ENCODE data around the gene CAPN13.
"Not testable (repeated sequence)": the region's sequence is repeated elsewhere in the genome, so short reads cannot be mapped to it uniquely, and the experiment has no call there.

The CAPN13 gene

GRCh38 chr2:30704309-30705020, 102.8 kb downstream of the CAPN13 start:
- Histone ChIP-seq H3K4me1 (ENCODE audit: control insufficient read depth, insufficient read depth, low read length) (no peaks in the 10 kb centered on the region), H3K36me3 (ENCODE audit: control insufficient read depth, insufficient read depth, low read length) (no peaks in the 10 kb centered on the region), H3K9me3 (ENCODE audit: control insufficient read depth, insufficient read depth, low read length) (no peaks in the 10 kb centered on the region), H3K27me3 (ENCODE audit: control insufficient read depth, insufficient read depth, low read length) (no peaks in the 10 kb centered on the region), H3K4me3 (ENCODE audit: low read length) (no peak overlapping the region), H3K27ac (ENCODE audit: low read length) (no peak overlapping the region)
- no peak for DNase-seq (ENCODE audit: low read depth, low spot score)
- no CpG with 5 or more reads among the region's 3 CpGs for WGBS (ENCODE audit: insufficient coverage, insufficient read length)

GRCh38 chr2:30702694-30703093, 104.6 kb downstream of the CAPN13 start:
- H3K4me3 ChIP-seq (ENCODE audit: low read length): no peak overlapping the region
- no peak for DNase-seq (ENCODE audit: low read depth, low spot score)
- no peaks in the 10 kb centered on the region for H3K36me3 ChIP-seq (ENCODE audit: control insufficient read depth, insufficient read depth, low read length)
- H3K4me1 ChIP-seq (ENCODE audit: control insufficient read depth, insufficient read depth, low read length): no peaks in the 10 kb centered on the region
- no peaks in the 10 kb centered on the region for H3K27me3 ChIP-seq (ENCODE audit: control insufficient read depth, insufficient read depth, low read length)
- no CpG with 5 or more reads among the region's 1 CpG for WGBS (ENCODE audit: insufficient coverage, insufficient read length)
- H3K27ac ChIP-seq (ENCODE audit: low read length): no peak overlapping the region
- H3K9me3 ChIP-seq (ENCODE audit: control insufficient read depth, insufficient read depth, low read length): no peaks in the 10 kb centered on the region

GRCh38 chr2:30701782-30702181, 105.5 kb downstream of the CAPN13 start:
- H3K36me3 ChIP-seq (ENCODE audit: control insufficient read depth, insufficient read depth, low read length): no peaks in the 10 kb centered on the region
- H3K4me3 ChIP-seq (ENCODE audit: low read length): no peak overlapping the region
- no peaks in the 10 kb centered on the region for H3K9me3 ChIP-seq (ENCODE audit: control insufficient read depth, insufficient read depth, low read length)
- no CpG with 5 or more reads among the region's 2 CpGs for WGBS (ENCODE audit: insufficient coverage, insufficient read length)
- H3K27me3 ChIP-seq (ENCODE audit: control insufficient read depth, insufficient read depth, low read length): no peaks in the 10 kb centered on the region
- no peak for DNase-seq (ENCODE audit: low read depth, low spot score)
- H3K27ac ChIP-seq (ENCODE audit: low read length): no peak overlapping the region
- H3K4me1 ChIP-seq (ENCODE audit: control insufficient read depth, insufficient read depth, low read length): no peaks in the 10 kb centered on the region

- H3K4me1 ChIP-seq (ENCODE audit: control insufficient read depth, insufficient read depth, low read length); H3K36me3 ChIP-seq (ENCODE audit: control insufficient read depth, insufficient read depth, low read length); H3K27me3 ChIP-seq (ENCODE audit: control insufficient read depth, insufficient read depth, low read length); H3K4me3 ChIP-seq (ENCODE audit: low read length); DNase-seq (ENCODE audit: low read depth, low spot score); H3K9me3 ChIP-seq (ENCODE audit: control insufficient read depth, insufficient read depth, low read length); H3K27ac ChIP-seq (ENCODE audit: low read length): not testable (repeated sequence)
- no CpG with 5 or more reads among the region's 18 CpGs for WGBS (ENCODE audit: insufficient coverage, insufficient read length)
Observed at GRCh38 chr2:30697242-30698103, 109.8 kb downstream of the CAPN13 start.

GRCh38 chr2:30695749-30696148, 111.5 kb downstream of the CAPN13 start:
- H3K4me3 ChIP-seq (ENCODE audit: low read length): no peak overlapping the region
- WGBS (ENCODE audit: insufficient coverage, insufficient read length): no CpG with 5 or more reads among the region's 4 CpGs
- no peak for DNase-seq (ENCODE audit: low read depth, low spot score)
- no peak overlapping the region for H3K27ac ChIP-seq (ENCODE audit: low read length)
- no peaks in the 10 kb centered on the region for H3K27me3 ChIP-seq (ENCODE audit: control insufficient read depth, insufficient read depth, low read length)
- no peaks in the 10 kb centered on the region for H3K36me3 ChIP-seq (ENCODE audit: control insufficient read depth, insufficient read depth, low read length)
- H3K9me3 ChIP-seq (ENCODE audit: control insufficient read depth, insufficient read depth, low read length): no peaks in the 10 kb centered on the region
- no peaks in the 10 kb centered on the region for H3K4me1 ChIP-seq (ENCODE audit: control insufficient read depth, insufficient read depth, low read length)

GRCh38 chr2:30694286-30695055, 112.8 kb downstream of the CAPN13 start:
- H3K9me3 ChIP-seq (ENCODE audit: control insufficient read depth, insufficient read depth, low read length): no peaks in the 10 kb centered on the region
- H3K27ac ChIP-seq (ENCODE audit: low read length): no peak overlapping the region
- H3K36me3 ChIP-seq (ENCODE audit: control insufficient read depth, insufficient read depth, low read length): no peaks in the 10 kb centered on the region
- no CpG with 5 or more reads among the region's 8 CpGs for WGBS (ENCODE audit: insufficient coverage, insufficient read length)
- no peak for DNase-seq (ENCODE audit: low read depth, low spot score)
- H3K27me3 ChIP-seq (ENCODE audit: control insufficient read depth, insufficient read depth, low read length): no peaks in the 10 kb centered on the region
- no peaks in the 10 kb centered on the region for H3K4me1 ChIP-seq (ENCODE audit: control insufficient read depth, insufficient read depth, low read length)
- H3K4me3 ChIP-seq (ENCODE audit: low read length): no peak overlapping the region

- no CpG with 5 or more reads among the region's 4 CpGs for WGBS (ENCODE audit: insufficient coverage, insufficient read length)
- no peaks in the 10 kb centered on the region for H3K27me3 ChIP-seq (ENCODE audit: control insufficient read depth, insufficient read depth, low read length)
- DNase-seq (ENCODE audit: low read depth, low spot score): no peak
Observed at GRCh38 chr2:30693821-30694281, 113.4 kb downstream of the CAPN13 start.

GRCh38 chr2:30692829-30693275, 114.4 kb downstream of the CAPN13 start:
- Histone ChIP-seq H3K36me3 (ENCODE audit: control insufficient read depth, insufficient read depth, low read length) (no peaks in the 10 kb centered on the region), H3K27ac (ENCODE audit: low read length) (no peak overlapping the region), H3K4me1 (ENCODE audit: control insufficient read depth, insufficient read depth, low read length) (no peaks in the 10 kb centered on the region), H3K27me3 (ENCODE audit: control insufficient read depth, insufficient read depth, low read length) (no peaks in the 10 kb centered on the region), H3K4me3 (ENCODE audit: low read length) (no peak overlapping the region), H3K9me3 (ENCODE audit: control insufficient read depth, insufficient read depth, low read length) (no peaks in the 10 kb centered on the region)
- no peak for DNase-seq (ENCODE audit: low read depth, low spot score)
- no CpG with 5 or more reads among the region's 7 CpGs for WGBS (ENCODE audit: insufficient coverage, insufficient read length)

More at GRCh38 chr2:30693821-30694281, 113.4 kb downstream of the CAPN13 start:
- H3K27ac ChIP-seq (ENCODE audit: low read length): no peak overlapping the region
- H3K9me3 ChIP-seq (ENCODE audit: control insufficient read depth, insufficient read depth, low read length): no peaks in the 10 kb centered on the region
- no peaks in the 10 kb centered on the region for H3K36me3 ChIP-seq (ENCODE audit: control insufficient read depth, insufficient read depth, low read length)
- H3K4me1 ChIP-seq (ENCODE audit: control insufficient read depth, insufficient read depth, low read length): no peaks in the 10 kb centered on the region
- no peak overlapping the region for H3K4me3 ChIP-seq (ENCODE audit: low read length)

- DNase-seq (ENCODE audit: low read depth, low spot score): no peak
- Histone ChIP-seq H3K9me3 (ENCODE audit: control insufficient read depth, insufficient read depth, low read length) (no peaks in the 10 kb centered on the region), H3K27ac (ENCODE audit: low read length) (no peak overlapping the region), H3K36me3 (ENCODE audit: control insufficient read depth, insufficient read depth, low read length) (no peaks in the 10 kb centered on the region), H3K4me1 (ENCODE audit: control insufficient read depth, insufficient read depth, low read length) (no peaks in the 10 kb centered on the region), H3K27me3 (ENCODE audit: control insufficient read depth, insufficient read depth, low read length) (no peaks in the 10 kb centered on the region), H3K4me3 (ENCODE audit: low read length) (no peak overlapping the region)
- WGBS (ENCODE audit: insufficient coverage, insufficient read length): no CpG with 5 or more reads among the region's 16 CpGs
Observed at GRCh38 chr2:30691948-30692828, 115.1 kb downstream of the CAPN13 start.
